Ovary (tissue), 9 donors: ENCODE data around the gene MAPKAPK2. TPM values are rescaled to one million over a fixed set of nuclear protein-coding genes. Genes with fewer than 3 reads are reported as not detected.

Experiments
- DNase-seq, 5 donors: peaks; one replicate each; pipeline ENCODE4 v3.0.0-alpha.2; 2019 to 2020
- H3K27ac ChIP-seq, 2 donors: fragments of 200-600 bp; one replicate each; pipeline versions ENCODE4 v1.5.1 to v1.8.0; 2019 to 2022
- H3K27me3 ChIP-seq: fragments of 200-600 bp; one replicate; pipeline ENCODE4 v1.8.0; 2022
- H3K36me3 ChIP-seq: fragments of 200-600 bp; sonication (generic); one replicate; pipeline ENCODE4 v1.5.1; 2019
- H3K4me1 ChIP-seq: one replicate; pipeline ENCODE4 v1.8.1; 2013; ENCODE audit warnings: mild to moderate bottlenecking, moderate library complexity; ENCODE audit not compliant: insufficient read depth
- H3K4me3 ChIP-seq: fragments of 200-600 bp; sonication (generic); one replicate; pipeline ENCODE4 v1.5.1; 2017
- H3K9me3 ChIP-seq, 2 donors: fragments of 200-600 bp in 1 of 2; sonication (generic) in 1 of 2; one replicate each; pipeline versions ENCODE4 v1.5.1 to v1.8.1; 2013 to 2019; ENCODE audit warnings: mild to moderate bottlenecking in 1 of 2, moderate library complexity in 1 of 2
- CTCF ChIP-seq, 3 donors: fragments of 450-650 bp in 2 of 3; fragments of 200-600 bp in 1 of 3; IDR thresholded peaks; one replicate each; pipeline versions ENCODE4 v1.5.1 to v1.8.0; 2016 to 2022; ENCODE audit warnings: antibody characterized with exemption in 3 of 3, mild to moderate bottlenecking in 1 of 3
- EP300 ChIP-seq: sonication (generic); formaldehyde crosslinking; IDR thresholded peaks from one replicate; pipeline ENCODE4 v1.6.1; 2017; ENCODE audit warnings: antibody characterized with exemption
- POLR2A ChIP-seq: fragments of 450-650 bp; IDR thresholded peaks from one replicate; pipeline ENCODE4 v1.6.1; 2017; ENCODE audit warnings: antibody characterized with exemption, mild to moderate bottlenecking, moderate library complexity
- WGBS, 3 donors: extraction: QIAGEN DNeasy Blood & Tissue Kit in 1 of 3; methylation state at CpG; one replicate each; pipeline versions ENCODE4 v1.1.5 to v1.1.7; 2013 to 2017; 5-methylcytosine and 5-hydroxymethylcytosine counted together
- intact Hi-C, 4 donors: fragments of 100-400 bp; cut with DNase I; formaldehyde crosslinking; loops; one replicate each; pipeline versions ENCODE4 v1.11.0 to v1.15.1; 2022 to 2023
- polyA plus RNA-seq, 2 donors: library from polyadenylated mRNA; stranded (reverse); fragments of 200-250 nt in 1 of 2; fragments of 350-450 nt in 1 of 2; fragmentation: Illumina TruSeq in 1 of 2; extraction: RNeasy Lipid Tissue Mini Kit (QIAGEN cat#74804) in 1 of 2; gene quantifications; one replicate each; pipeline ENCODE4 v1.2.3, GENCODE V29; 2013 to 2014
- total RNA-seq, 7 donors: library from RNA; depleted of rRNA in 2 of 7; stranded (reverse); fragments of >200 nt in 2 of 7; fragmentation: NEBNext Ultra II Directional in 3 of 7; extraction: Animal tissue kit (Norgen Biotek cat#: 25700) in 3 of 7; gene quantifications; one replicate each; pipeline versions ENCODE4 v1.1.0 to v1.2.4, GENCODE V29; 2016 to 2023
- donor health status: DM: no; HTN: no; CAD: no; lungs with moderate emphysema.
- donor health status: DM: no; HTN: no; CAD: no.
- donor health status: Bipolar disorder and iron deficiency.
- donor health status: DM: yes; HTN: yes; CAD: no.
- donor health status: DM: no; HTN: no; CAD: no.
- donor health status: DM: yes; HTN: yes; CAD: no.

The MAPKAPK2 gene
- total and polyA plus RNA-seq, 9 donors, result 28.4 to 71.2 (median 64.7) TPM

GRCh38 chr1:206664740-206665139, 20.0 kb upstream of the MAPKAPK2 start:
- Histone ChIP-seq H3K27ac (no peak overlapping the region), H3K9me3 (no peaks in the 10 kb centered on the region), H3K4me1 (peaks cover 5% of the 10 kb centered on the region), H3K4me3 (no peak overlapping the region), H3K36me3 (no peaks in the 10 kb centered on the region), H3K27me3 (no peaks in the 10 kb centered on the region)
- TF ChIP-seq POLR2A (no peak), CTCF (IDR thresholded peaks at IDR 0.05) (no peak), EP300 (no peak)
- no peak for DNase-seq
- 42 to 50% (median 43%) methylated on average over 6 of the region's 6 CpGs for WGBS, 3 donors
- intact Hi-C loops, result loop anchor here (2.0 to 10.0 kb wide), 4 partner anchors 30 to 180 kb away; partner anchors contain the start of gene DYRK3 (in 2 of the 4)

- TF ChIP-seq CTCF (IDR thresholded peaks at IDR 0.05) (no peak), EP300 (no peak), POLR2A (no peak)
- no peaks in the 10 kb centered on the region for H3K36me3 ChIP-seq
- peaks cover 4% of the 10 kb centered on the region for H3K4me1 ChIP-seq
- 91 to 97% (median 96%) methylated on average over 3 of the region's 3 CpGs for WGBS, 3 donors
- no peak overlapping the region for H3K27ac ChIP-seq
- no peaks in the 10 kb centered on the region for H3K27me3 ChIP-seq
- intact Hi-C loops, result loop anchor here in 2 of 4 donors (10.0 kb wide), 2 partner anchors 171 to 181 kb away; no protein-coding TSS in a partner anchor
- no peak overlapping the region for H3K4me3 ChIP-seq
- no peaks in the 10 kb centered on the region for H3K9me3 ChIP-seq
- no peak for DNase-seq
Measured at GRCh38 chr1:206666031-206666561, 18.6 kb upstream of the MAPKAPK2 start.

GRCh38 chr1:206666954-206667665, 17.6 kb upstream of the MAPKAPK2 start:
- Histone ChIP-seq H3K4me1 (peaks cover 4% of the 10 kb centered on the region), H3K4me3 (no peak overlapping the region), H3K9me3 (no peaks in the 10 kb centered on the region), H3K27me3 (no peaks in the 10 kb centered on the region), H3K36me3 (no peaks in the 10 kb centered on the region), H3K27ac (no peak overlapping the region)
- intact Hi-C loops, result loop anchor here in 2 of 4 donors (10.0 kb wide), 2 partner anchors 172 to 182 kb away; no protein-coding TSS in a partner anchor
- TF ChIP-seq CTCF (IDR thresholded peaks at IDR 0.05) (no peak), EP300 (no peak), POLR2A (no peak)
- WGBS, 3 donors, result 74 to 83% (median 78%) methylated on average over 5 of the region's 5 CpGs
- no peak for DNase-seq

- no peak for DNase-seq
- intact Hi-C loops, result loop anchor here in 2 of 4 donors (10.0 kb wide), 2 partner anchors 174 to 184 kb away; no protein-coding TSS in a partner anchor
- Histone ChIP-seq H3K9me3 (no peaks in the 10 kb centered on the region), H3K27me3 (no peaks in the 10 kb centered on the region), H3K4me3 (no peak overlapping the region), H3K4me1 (peaks cover 4% of the 10 kb centered on the region), H3K36me3 (no peaks in the 10 kb centered on the region), H3K27ac (no peak overlapping the region)
- WGBS, 3 donors, result 54 to 62% (median 59%) methylated on average over 2 of the region's 2 CpGs
- no peak for TF ChIP-seq POLR2A
- TF ChIP-seq CTCF (IDR thresholded peaks at IDR 0.05), result no peak
- no peak for TF ChIP-seq EP300
Measured at GRCh38 chr1:206668351-206668750, 16.4 kb upstream of the MAPKAPK2 start.
